NCI-H524 (cell line): ENCODE measurements around the gene WFIKKN2.

Experiments used
- DNase-seq, 2 experiments: peaks; one replicate each; lab custom pipeline; 2025; lab: John Stamatoyannopoulos, UW

The WFIKKN2 gene

GRCh38 chr17:50836826-50837225 lies 1.4 kb downstream of the WFIKKN2 start:
- no peak for DNase-seq

- DNase-seq: no peak
Observed at GRCh38 chr17:50837286-50837979, 2.0 kb downstream of the WFIKKN2 start.

- no peak for DNase-seq
Observed at GRCh38 chr17:50837980-50838954, 2.9 kb downstream of the WFIKKN2 start.

- DNase-seq: no peak
Observed at GRCh38 chr17:50839591-50840310, 4.4 kb downstream of the WFIKKN2 start.

- DNase-seq: no peak
Observed at GRCh38 chr17:50840311-50840851, 5.0 kb downstream of the WFIKKN2 start.

- DNase-seq: no peak
Observed at GRCh38 chr17:50841277-50841948, 6.0 kb downstream of the WFIKKN2 start.

GRCh38 chr17:50841949-50842354 lies 6.6 kb downstream of the WFIKKN2 start:
- DNase-seq: peak; percentile 48 to 69

GRCh38 chr17:50842506-50843149 lies 7.2 kb downstream of the WFIKKN2 start:
- no peak for DNase-seq

- no peak for DNase-seq
Observed at GRCh38 chr17:50843150-50843905, 7.9 kb downstream of the WFIKKN2 start.

- no peak for DNase-seq
Observed at GRCh38 chr17:50844117-50844700, 8.8 kb downstream of the WFIKKN2 start.

- DNase-seq: no peak
Observed at GRCh38 chr17:50845240-50846147, 10.1 kb downstream of the WFIKKN2 start.

- peak; percentile 10 to 32 for DNase-seq
Observed at GRCh38 chr17:50847566-50847965, 12.2 kb downstream of the WFIKKN2 start.

GRCh38 chr17:50848039-50848438 lies 12.7 kb downstream of the WFIKKN2 start:
- DNase-seq: no peak

- no peak for DNase-seq
Observed at GRCh38 chr17:50848711-50849110, 13.3 kb downstream of the WFIKKN2 start.

- no peak for DNase-seq
Observed at GRCh38 chr17:50850640-50851039, 15.3 kb downstream of the WFIKKN2 start.

- DNase-seq: no peak
Observed at GRCh38 chr17:50853015-50853615, 17.7 kb downstream of the WFIKKN2 start.

GRCh38 chr17:50853781-50854180 lies 18.4 kb downstream of the WFIKKN2 start:
- DNase-seq: no peak

GRCh38 chr17:50855708-50856330 lies 20.4 kb downstream of the WFIKKN2 start:
- DNase-seq: no peak
